Pulmonary artery endothelial cell (primary cell): Measurements from ENCODE around the gene TBC1D4. TPM values are rescaled to one million over a fixed set of nuclear protein-coding genes. Genes with fewer than 3 reads are reported as not detected.
"Not testable (repeated sequence)": the region's sequence is repeated elsewhere in the genome, so short reads cannot be mapped to it uniquely, and the experiment has no call there.

ENCODE experiments used
- DNase-seq: peaks from one replicate; pipeline ENCODE4 v3.0.0-alpha.2; 2011; ENCODE audit warnings: low read depth, low spot score
- total RNA-seq: library from RNA; depleted of rRNA; stranded (reverse); fragments of >200 nt; gene quantifications from 2 replicates; pipeline ENCODE4 v1.2.3, GENCODE V29; 2014

Gene TBC1D4
- total RNA-seq, 1 donor from 2014 or later = 55.6 TPM

DNA sequence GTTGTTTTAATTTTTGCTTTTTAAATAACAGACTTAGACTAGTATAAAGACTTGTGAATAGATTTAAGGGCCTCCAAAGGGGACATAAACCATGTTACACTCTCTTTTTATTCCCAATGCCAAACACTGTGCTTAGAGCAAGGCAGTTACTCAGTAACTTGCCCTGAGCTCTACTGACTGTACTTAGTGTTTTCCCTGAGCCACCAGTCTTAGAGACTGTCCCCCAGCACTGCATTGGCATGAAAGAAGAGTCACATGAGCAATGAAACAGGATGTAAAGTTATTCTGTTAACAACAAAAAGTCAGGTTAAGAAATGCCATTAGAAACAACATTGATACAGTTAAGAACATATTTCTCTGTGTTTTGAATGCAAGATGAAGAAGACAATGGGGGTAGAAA is 187.9 kb downstream of the TBC1D4 start:
- DNase-seq = no peak

DNA sequence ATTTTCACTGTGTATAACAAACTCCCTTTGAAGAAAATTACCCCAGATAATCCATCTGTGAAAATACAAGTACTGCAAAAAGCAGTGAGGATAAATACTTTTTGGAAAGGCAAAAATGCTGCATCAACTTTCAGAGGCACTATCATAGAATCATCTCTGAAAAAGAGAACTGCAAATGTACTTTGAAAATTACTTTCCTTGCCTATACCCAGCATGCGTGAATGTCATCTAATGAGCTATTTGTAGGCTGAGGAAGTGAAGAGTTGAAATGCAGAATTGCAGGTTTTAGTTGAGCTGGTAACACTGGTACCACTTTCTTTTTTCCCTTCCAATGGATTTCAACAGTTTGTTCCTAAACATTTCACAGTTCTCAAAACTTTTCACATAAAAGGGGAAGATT is 196.7 kb downstream of the TBC1D4 start:
- no peak for DNase-seq

DNA sequence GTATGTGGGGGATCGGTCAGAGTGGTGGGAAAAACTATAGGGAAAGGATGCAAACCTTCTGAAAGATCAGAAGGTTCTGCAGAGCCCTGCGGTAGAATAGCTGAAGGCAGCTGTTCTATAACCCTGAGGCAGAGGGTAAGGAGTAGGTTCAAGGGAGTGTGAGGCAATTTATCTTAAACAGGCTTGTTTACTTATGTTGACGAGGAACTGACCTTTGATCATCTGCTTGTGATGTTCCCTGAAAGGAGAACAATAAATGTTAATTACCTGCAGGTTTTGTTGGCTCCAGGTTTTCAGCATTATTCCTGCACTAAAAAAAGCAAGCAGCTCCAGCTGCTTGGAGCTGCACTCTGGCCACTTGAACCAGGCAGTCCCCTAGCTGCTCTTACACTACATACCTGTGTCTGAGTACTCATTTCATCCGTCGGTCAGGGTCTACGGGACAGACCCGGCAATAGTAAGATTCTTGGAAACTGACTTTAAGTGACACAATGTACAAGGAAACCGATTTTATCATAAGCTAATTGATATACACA is 202.1 kb downstream of the TBC1D4 start:
- no peak for DNase-seq

DNA sequence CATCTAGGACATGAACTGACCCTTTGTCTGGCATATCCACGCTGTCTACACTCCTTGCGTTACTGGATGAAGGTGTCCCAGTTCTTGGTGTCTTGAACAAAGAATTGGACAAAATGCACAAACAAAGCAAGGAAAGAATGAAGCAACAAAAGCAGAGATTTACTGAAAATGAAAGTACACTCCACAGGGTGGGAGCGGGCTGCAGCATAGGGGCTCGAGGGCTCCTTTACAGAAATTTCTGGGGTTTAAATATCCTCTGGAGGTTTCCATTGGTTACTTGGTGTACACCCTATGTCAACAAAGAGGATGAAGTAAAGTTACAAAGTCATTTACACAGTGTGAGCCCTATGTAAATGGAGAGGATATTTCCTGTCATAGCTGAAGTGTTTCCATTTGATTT is 208.3 kb downstream of the TBC1D4 start:
- DNase-seq = not testable (repeated sequence)

DNA sequence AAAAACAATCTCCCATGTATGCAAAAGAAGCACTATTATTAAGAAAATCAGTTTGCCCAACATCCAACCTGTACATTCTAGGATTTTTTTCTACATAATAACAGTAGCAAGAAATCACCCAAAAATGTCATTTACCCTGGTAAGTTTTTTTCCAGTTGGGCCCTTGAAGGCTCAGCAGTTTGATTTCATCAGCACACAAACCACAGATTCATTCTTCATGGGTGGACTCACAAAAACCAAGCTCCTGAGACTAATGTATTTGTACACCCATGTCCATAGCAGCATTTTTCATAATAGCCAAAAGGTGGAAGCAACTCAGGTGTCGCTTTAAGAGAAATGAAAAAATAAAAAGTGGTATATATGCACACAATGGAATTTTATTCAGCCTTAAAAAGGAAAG is 210.1 kb downstream of the TBC1D4 start:
- no peak for DNase-seq

DNA sequence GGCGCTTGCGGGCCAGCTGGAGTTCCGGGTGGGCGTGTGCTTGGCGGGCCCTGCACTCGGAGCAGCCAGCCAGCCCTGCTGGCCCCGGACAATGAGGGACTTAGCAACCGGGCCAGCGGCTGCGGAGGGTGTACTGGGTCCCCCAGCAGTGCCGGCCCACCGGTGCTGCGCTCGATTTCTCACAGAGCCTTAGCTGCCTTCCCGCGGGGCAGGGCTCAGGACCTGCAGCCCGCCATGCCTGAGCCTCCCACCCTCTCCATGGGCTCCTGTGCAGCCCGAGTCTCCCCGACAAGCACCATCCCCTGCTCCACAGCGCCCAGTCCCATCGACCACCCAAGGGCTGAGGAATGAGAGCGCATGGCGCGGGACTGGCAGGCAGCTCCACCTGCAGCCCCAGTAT is 213.5 kb downstream of the TBC1D4 start:
- not testable (repeated sequence) for DNase-seq

DNA sequence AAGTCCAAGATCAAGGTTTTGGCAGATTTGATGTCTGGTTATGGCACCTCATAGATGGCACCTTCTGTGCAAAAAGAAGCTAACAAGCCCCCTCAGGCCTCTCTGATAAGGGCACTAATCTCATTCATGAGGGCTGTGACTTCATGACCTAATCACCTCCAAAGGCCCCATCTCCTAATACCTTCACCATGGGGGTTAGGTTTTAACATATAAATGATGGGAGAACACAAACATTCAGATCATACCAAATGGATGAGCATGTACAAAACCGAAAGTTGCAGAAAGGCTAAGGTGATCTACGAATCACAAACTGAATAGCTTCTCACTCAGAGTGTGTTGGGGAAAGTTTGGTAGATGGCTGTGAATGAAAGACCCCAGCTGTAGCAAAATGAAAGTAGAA is 217.4 kb downstream of the TBC1D4 start:
- DNase-seq = no peak

DNA sequence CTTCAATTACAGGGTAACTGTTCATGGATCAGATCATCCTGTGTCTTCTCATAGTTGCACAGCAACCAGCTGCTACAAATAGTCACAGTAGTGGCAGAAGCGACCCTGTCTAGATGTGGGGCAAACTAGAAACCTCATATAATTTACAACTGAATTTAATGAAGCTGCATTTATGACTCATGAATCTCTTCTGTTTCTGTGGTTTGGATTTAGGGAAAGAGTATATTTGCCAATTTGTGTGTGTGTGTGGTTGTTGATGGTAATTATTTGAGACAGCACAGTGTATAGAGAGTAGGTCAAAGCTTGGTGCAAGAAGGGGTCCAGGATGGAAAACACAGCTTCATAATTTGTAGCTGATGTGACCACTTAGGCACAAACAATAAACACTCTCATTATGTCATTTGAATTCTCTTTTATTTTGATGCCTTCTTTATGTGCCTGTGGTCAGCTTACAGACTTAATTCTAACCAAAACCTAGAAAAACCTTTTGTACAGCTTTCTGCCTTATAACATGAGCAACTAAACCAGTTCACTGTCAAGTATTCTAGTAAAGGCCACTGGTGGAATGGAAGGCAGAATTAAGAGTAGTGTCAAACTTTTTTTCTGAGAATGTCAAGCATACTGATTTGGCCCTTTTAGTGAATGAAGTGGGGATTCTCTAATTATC is 218.1 kb downstream of the TBC1D4 start:
- no peak for DNase-seq

DNA sequence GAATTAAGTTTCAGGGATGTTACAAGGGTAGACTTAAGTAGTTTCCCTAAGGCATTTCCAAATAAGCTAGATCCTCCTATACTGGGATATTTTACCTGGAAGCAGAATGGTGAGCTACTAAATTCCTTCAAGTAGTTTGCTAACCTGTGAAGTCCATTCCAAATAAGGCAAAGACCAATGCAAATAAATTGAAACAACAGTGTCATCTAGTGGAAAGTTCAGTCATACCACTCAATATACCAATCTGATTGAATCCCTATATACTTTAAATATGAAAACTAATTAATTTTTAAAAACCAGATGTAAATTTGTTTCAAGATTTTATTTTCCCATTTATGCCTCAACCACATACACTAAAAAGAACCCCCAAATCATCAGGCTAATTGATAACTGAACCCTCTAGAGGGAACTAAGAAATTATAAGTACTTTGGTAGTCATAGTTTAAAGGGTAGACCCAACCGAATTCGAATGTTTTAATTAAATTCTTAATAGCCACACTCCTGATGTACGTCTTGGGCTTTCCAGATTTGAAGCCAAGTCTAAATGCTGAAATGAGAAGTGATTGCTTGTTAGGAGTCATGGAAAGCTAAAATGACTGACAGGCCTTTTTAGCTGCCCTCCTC is 223.7 kb downstream of the TBC1D4 start:
- DNase-seq = no peak

DNA sequence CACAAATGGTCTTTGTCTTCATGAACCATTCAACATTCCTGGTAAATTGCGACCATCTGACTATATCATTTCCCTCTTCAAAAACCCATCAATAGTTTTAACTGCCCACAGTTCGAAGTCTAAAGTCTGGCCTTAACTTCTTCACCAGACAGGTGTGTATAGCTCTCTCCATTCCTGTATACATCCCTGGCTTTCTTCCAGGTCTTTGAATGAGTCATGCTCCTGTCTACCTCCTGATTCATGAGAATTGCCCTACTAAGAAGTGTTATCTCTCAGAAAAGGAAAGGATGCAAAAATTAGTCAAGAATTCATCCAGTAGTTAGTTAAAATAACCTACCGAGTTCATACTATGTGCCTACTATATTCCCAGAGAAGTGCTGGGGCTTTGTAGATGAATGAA is 225.0 kb downstream of the TBC1D4 start:
- DNase-seq = no peak

DNA sequence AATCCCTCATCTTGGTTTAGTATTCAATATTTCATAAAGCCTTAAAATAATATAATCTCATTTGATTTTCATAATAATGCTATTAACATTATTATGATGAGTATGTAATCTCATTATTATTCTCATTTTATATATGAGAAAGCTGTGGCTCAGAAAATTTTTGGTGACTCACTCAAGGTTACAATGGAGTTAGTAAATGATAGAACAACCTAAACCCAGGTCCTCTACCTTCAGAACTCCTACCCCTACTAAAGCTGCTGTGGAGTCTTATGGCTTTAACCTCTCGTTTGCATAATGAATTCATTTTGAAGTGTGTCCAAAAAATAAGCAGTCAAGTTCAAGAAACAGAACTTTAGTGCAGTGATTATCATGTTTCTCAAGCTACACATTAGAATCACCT is 226.3 kb downstream of the TBC1D4 start:
- no peak for DNase-seq

DNA sequence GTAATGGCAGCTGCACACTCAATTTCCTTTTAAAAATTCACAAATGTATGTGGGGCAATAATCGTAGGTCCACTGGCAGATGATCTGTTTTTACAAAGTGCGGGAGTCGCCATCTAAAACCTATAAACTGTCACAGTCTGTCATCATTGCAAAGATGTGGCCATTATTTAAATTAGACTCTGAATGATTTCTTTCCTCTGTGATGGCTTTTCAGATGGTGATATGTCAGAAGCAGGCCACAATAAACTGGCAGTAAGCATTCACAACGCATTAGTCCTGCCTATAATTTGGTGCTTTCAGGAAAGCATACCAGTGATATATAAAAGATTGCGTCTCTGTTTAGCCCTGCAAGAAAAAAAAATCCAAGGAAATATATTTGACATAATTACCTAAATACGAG is 226.8 kb downstream of the TBC1D4 start:
- DNase-seq = no peak

DNA sequence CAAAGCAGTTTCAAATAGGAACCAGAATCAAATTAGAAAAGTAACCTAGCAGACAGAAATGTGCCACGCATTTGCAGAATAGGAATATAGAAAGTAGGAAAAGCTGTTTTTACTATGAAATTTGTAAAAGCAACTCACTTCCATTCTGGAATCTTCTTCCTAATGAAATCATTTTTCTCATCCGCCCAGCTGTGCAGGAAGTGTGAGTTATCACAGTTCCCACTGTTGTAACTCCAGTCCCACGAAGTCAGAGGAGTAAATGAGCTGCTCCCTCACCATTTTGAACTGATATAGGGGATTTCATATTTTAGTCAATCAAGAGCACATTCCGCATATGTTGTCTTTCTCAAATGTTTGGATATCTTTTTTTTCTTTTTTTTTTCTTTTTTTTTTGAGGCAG is 230.8 kb downstream of the TBC1D4 start:
- no peak for DNase-seq

DNA sequence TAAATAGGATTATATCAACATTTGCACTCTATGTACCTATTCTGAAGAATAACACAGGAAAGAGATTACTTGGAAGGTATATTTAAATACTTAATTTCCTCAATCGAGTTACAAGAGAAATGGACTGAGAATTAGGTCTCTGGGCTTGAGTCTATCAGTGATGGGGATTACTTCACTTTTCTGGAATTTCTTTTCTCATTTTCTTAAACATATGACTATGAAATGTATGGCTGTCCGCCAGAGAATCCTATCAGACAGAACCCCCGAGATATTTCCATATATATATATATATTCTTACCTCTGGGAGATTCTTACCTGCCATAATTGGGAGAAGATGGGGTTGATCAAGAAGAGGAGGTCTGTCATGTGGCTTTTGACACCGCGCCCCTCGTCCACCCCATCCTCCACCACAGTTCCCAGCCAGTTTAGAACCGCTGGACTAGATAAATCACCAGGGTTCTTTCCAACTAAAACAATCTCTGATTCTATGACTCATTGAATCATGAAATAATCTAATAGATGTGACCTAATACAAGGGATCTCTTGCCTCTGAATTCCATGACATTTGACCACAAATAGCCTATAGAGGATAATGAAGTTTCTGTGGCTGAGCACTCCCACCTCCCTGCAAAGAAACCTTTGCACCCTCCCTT is 231.3 kb downstream of the TBC1D4 start:
- no peak for DNase-seq

DNA sequence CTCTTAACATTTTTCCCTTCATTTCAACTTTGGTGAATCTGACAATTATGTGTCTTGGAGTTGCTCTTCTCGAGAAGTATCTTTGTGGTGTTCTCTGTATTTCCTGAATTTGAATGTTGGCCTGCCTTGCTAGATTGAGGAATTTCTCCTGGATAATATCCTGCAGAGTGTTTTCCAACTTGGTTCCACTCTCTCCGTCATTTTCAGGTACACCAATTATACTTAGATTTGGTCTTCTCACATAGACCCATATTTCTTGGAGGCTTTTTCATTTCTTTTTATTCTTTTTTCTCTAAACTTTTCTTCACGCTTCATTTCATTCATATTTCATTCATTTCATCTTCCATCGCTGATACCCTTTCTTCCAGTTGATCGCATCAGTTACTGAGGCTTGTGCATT is 236.4 kb downstream of the TBC1D4 start:
- not testable (repeated sequence) for DNase-seq

DNA sequence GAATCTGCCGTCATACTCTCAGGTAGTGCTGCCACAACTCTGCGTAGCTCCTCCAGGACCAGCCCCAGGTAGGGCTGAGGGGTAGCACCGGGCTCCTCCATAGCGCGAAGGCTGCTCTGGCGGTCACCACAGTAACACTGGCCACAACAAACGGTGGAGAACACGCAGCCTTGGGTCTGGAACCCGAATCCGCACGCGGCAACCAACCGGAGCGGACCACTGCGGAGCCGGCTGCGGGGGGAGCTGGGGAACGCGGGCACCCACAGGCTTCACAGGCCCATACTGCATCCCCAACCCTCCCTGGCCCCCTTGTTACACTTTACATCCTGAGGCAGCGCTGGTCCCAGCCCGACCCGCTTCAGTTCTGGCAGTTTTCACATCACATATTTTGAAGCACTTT is 241.7 kb downstream of the TBC1D4 start:
- not testable (repeated sequence) for DNase-seq

DNA sequence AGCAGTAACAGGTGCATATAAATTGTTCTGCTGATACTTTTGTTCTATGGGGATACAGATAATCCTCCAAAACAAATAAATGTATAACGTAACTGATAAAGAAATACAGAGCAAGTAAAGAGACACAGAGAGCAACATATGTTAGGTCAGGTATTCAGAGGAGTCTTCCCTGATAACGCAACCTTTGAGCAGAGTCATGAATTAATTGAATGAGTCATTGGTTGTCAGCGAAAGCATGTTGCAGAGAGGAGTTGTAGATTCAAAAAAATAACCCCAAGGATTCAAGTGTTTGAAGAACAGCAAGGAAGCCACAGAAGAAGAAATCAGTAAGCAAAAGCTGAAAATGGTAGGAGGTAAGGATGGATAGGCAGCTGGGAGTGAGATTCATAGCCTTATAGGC is 245.2 kb downstream of the TBC1D4 start:
- DNase-seq = no peak

Other genes starting within 250 kb of the TBC1D4 start
- 40.5 and 47.5 TPM in 2 replicates for gene COMMD6, start 55.7 kb upstream of the TBC1D4 start, total RNA-seq
- gene UCHL3, start 67.6 kb upstream of the TBC1D4 start, total RNA-seq = 46.6 and 65.3 TPM in 2 replicates
- gene LMO7, start 154.2 kb upstream of the TBC1D4 start, total RNA-seq = 18.1 and 20.6 TPM in 2 replicates